Nucleus accumbens (tissue), 56 donors: ENCODE results near the gene TMEM221.

Experiments
- DNase-seq, 56 donors: peaks; one replicate each; lab custom pipeline; 2025; lab: John Stamatoyannopoulos, UW

TMEM221 gene

GRCh38 chr19:17447704-17448130 is 751 bp downstream of the TMEM221 start:
- no peak for DNase-seq

GRCh38 chr19:17445526-17446165 is 2.8 kb downstream of the TMEM221 start:
- DNase-seq: no peak

GRCh38 chr19:17441241-17442021 is 7.0 kb downstream of the TMEM221 start:
- DNase-seq: peak in 3 of 56 donors; percentile 1 to 13 (median 11)

- DNase-seq: no peak
Measured at GRCh38 chr19:17436874-17437267, 11.6 kb downstream of the TMEM221 start.

GRCh38 chr19:17436094-17436873 is 12.2 kb downstream of the TMEM221 start:
- DNase-seq: no peak

GRCh38 chr19:17435218-17435617 is 13.2 kb downstream of the TMEM221 start:
- DNase-seq: no peak

- DNase-seq: no peak
Measured at GRCh38 chr19:17431417-17431816, 17.1 kb downstream of the TMEM221 start.

GRCh38 chr19:17429641-17430113 is 18.8 kb downstream of the TMEM221 start:
- no peak for DNase-seq

GRCh38 chr19:17424743-17425365 is 23.6 kb downstream of the TMEM221 start:
- peak in 23 of 56 donors; percentile 2 to 57 (median 16) for DNase-seq

- DNase-seq: no peak
Measured at GRCh38 chr19:17423429-17424208, 24.8 kb downstream of the TMEM221 start.

GRCh38 chr19:17421942-17422341 is 26.5 kb downstream of the TMEM221 start:
- DNase-seq: no peak

- peak in 8 of 56 donors; percentile 1 to 41 (median 21) for DNase-seq
Measured at GRCh38 chr19:17420475-17420924, 28.0 kb downstream of the TMEM221 start.

- peak; percentile 81 to 99 (median 96) for DNase-seq
Measured at GRCh38 chr19:17419621-17420474, 28.6 kb downstream of the TMEM221 start, which contains the start of gene MVB12A. MVB12A (plus strand) TSS chr19:17420047; CDS start chr19:17420136, 89 bp downstream.

GRCh38 chr19:17419154-17419620 is 29.3 kb downstream of the TMEM221 start:
- no peak for DNase-seq

GRCh38 chr19:17418710-17419109 is 29.8 kb downstream of the TMEM221 start:
- DNase-seq: no peak

- no peak for DNase-seq
Measured at GRCh38 chr19:17415121-17415520, 33.3 kb downstream of the TMEM221 start.

- no peak for DNase-seq
Measured at GRCh38 chr19:17414097-17414496, 34.4 kb downstream of the TMEM221 start.

- no peak for DNase-seq
Measured at GRCh38 chr19:17411801-17412200, 36.7 kb downstream of the TMEM221 start.
